GM19025 (cell line): ENCODE measurements around the gene PPP1R11.
"Not testable (repeated sequence)": the region's sequence is repeated elsewhere in the genome, so short reads cannot be mapped to it uniquely, and the experiment has no call there.

Source experiments
- ATAC-seq: cut with Tn5 transposase; IDR thresholded peaks from one replicate; pipeline ENCODE4 v1.9.1; 2021; ENCODE audit warnings: mild to moderate bottlenecking, low read depth, moderate library complexity; ENCODE audit not compliant: unreplicated experiment

The PPP1R11 gene

GRCh38 chr6:30066577-30067459, at the start of gene PPP1R11:
Gene PPP1R11, plus strand, starts transcription at chr6:30067198. Its CDS starts 213 bp downstream, at chr6:30067411.
- ATAC-seq = peak; percentile 95

- no peak for ATAC-seq
Measured at GRCh38 chr6:30019819-30020218, 47.2 kb upstream of the PPP1R11 start.

- no peak for ATAC-seq
Measured at GRCh38 chr6:30020626-30021025, 46.4 kb upstream of the PPP1R11 start.

GRCh38 chr6:30022189-30022588, 44.8 kb upstream of the PPP1R11 start:
- no peak for ATAC-seq

- ATAC-seq = not testable (repeated sequence)
Measured at GRCh38 chr6:30022712-30023111, 44.3 kb upstream of the PPP1R11 start.

- ATAC-seq = no peak
Measured at GRCh38 chr6:30025186-30025585, 41.8 kb upstream of the PPP1R11 start.

- ATAC-seq = no peak
Measured at GRCh38 chr6:30029588-30029987, 37.4 kb upstream of the PPP1R11 start.

- no peak for ATAC-seq
Measured at GRCh38 chr6:30031381-30031780, 35.6 kb upstream of the PPP1R11 start.

- not testable (repeated sequence) for ATAC-seq
Measured at GRCh38 chr6:30033440-30033839, 33.6 kb upstream of the PPP1R11 start.

GRCh38 chr6:30035784-30036183, 31.2 kb upstream of the PPP1R11 start:
- ATAC-seq = no peak

GRCh38 chr6:30037182-30037788, 29.7 kb upstream of the PPP1R11 start:
- no peak for ATAC-seq

- ATAC-seq = no peak
Measured at GRCh38 chr6:30041221-30041620, 25.8 kb upstream of the PPP1R11 start.

- ATAC-seq = no peak
Measured at GRCh38 chr6:30041821-30042220, 25.2 kb upstream of the PPP1R11 start.

- ATAC-seq = no peak
Measured at GRCh38 chr6:30042476-30042875, 24.5 kb upstream of the PPP1R11 start.

GRCh38 chr6:30042914-30043313, 24.1 kb upstream of the PPP1R11 start:
- no peak for ATAC-seq

GRCh38 chr6:30043744-30044143, 23.3 kb upstream of the PPP1R11 start:
- no peak for ATAC-seq

GRCh38 chr6:30044630-30045029, 22.4 kb upstream of the PPP1R11 start:
- no peak for ATAC-seq

- ATAC-seq = no peak
Measured at GRCh38 chr6:30047220-30047619, 19.8 kb upstream of the PPP1R11 start.

- no peak for ATAC-seq
Measured at GRCh38 chr6:30053682-30054081, 13.3 kb upstream of the PPP1R11 start.

- ATAC-seq = no peak
Measured at GRCh38 chr6:30055513-30055912, 11.5 kb upstream of the PPP1R11 start.

GRCh38 chr6:30060606-30061091, 6.3 kb upstream of the PPP1R11 start:
- ATAC-seq = peak; percentile 11
